Esophagus squamous epithelium (tissue), 5 donors: Measurements from ENCODE around the gene FRYL. TPM values are rescaled to one million over a fixed set of nuclear protein-coding genes. Genes with fewer than 3 reads are reported as not detected.

Source experiments
- DNase-seq: peaks from one replicate; lab custom pipeline; 2025; lab: John Stamatoyannopoulos, UW
- H3K27ac ChIP-seq, 4 donors: fragments of 200-600 bp; sonication (generic); one replicate each; pipeline ENCODE4 v1.5.1; 2016 to 2019; ENCODE audit warnings: mild to moderate bottlenecking in 1 of 4
- H3K27me3 ChIP-seq, 4 donors: fragments of 200-600 bp; sonication (generic); 1 replicate in 3 of 4; 2 replicates in 1 of 4; pipeline versions ENCODE4 v1.5.1 to v1.6.0; 2017 to 2021; ENCODE audit warnings: antibody characterized with exemption in 1 of 4
- H3K36me3 ChIP-seq, 3 donors: fragments of 200-600 bp; sonication (generic); one replicate each; pipeline ENCODE4 v1.5.1; 2016 to 2019
- H3K4me1 ChIP-seq, 3 donors: fragments of 200-600 bp; sonication (generic); one replicate each; pipeline ENCODE4 v1.5.1; 2017 to 2019
- H3K4me3 ChIP-seq, 4 donors: fragments of 200-600 bp; sonication (generic); 1 replicate in 3 of 4; 2 replicates in 1 of 4; pipeline ENCODE4 v1.5.1; 2016 to 2019; ENCODE audit warnings: mild to moderate bottlenecking in 2 of 4, moderate library complexity in 1 of 4
- H3K9me3 ChIP-seq, 3 donors: fragments of 200-600 bp; sonication (generic); one replicate each; pipeline ENCODE4 v1.5.1; 2016 to 2019
- CTCF ChIP-seq, 6 experiments: fragments of 450-650 bp in 4 of 6; fragments of 200-600 bp in 2 of 6; sonication (generic) in 2 of 6; IDR thresholded peaks; one replicate each; pipeline ENCODE4 v1.5.1; 2016 to 2019; ENCODE audit warnings: antibody characterized with exemption in 6 of 6, mild to moderate bottlenecking in 4 of 6, moderate library complexity in 4 of 6
- POLR2A ChIP-seq, 4 donors: fragments of 450-650 bp; IDR thresholded peaks; one replicate each; pipeline ENCODE4 v1.6.1; 2017; ENCODE audit warnings: antibody characterized with exemption in 4 of 4, mild to moderate bottlenecking in 4 of 4, moderate library complexity in 3 of 4
- WGBS, 2 donors: methylation state at CpG; one replicate each; pipeline ENCODE4 v1.1.5; 2018; 5-methylcytosine and 5-hydroxymethylcytosine counted together
- intact Hi-C: fragments of 100-400 bp; cut with DNase I; formaldehyde crosslinking; loops from one replicate; pipeline ENCODE4 v1.15.0; 2022
- total RNA-seq, 4 donors: library from RNA; depleted of rRNA; stranded (reverse); fragments of >200 nt; gene quantifications; one replicate each; pipeline ENCODE4 v1.1.0, GENCODE V29; 2016
- donor health status: DM: yes; HTN: yes; CAD: no.

FRYL gene
- total RNA-seq, 4 donors from 2014 or later = 26.1 to 69.6 (median 38.1) TPM

- H3K9me3 ChIP-seq = no peaks in the 10 kb centered on the region
- no peaks in the 10 kb centered on the region for H3K4me1 ChIP-seq
- no peak for DNase-seq
- H3K27me3 ChIP-seq = no peaks in the 10 kb centered on the region
- no peak overlapping the region for H3K27ac ChIP-seq
- intact Hi-C loops = no loop called here
- TF ChIP-seq CTCF (IDR thresholded peaks at IDR 0.05) = no peak
- no peak for TF ChIP-seq POLR2A (IDR thresholded peaks at IDR 0.05)
- H3K4me3 ChIP-seq = no peak overlapping the region
- no peaks in the 10 kb centered on the region for H3K36me3 ChIP-seq
- WGBS, 2 donors = 84 to 85% methylated on average over 5 of the region's 5 CpGs
Observed at GRCh38 chr4:48792348-48793006, 12.4 kb upstream of the FRYL start.

GRCh38 chr4:48791313-48791712 lies 11.2 kb upstream of the FRYL start:
- Histone ChIP-seq H3K27ac (no peak overlapping the region), H3K27me3 (no peaks in the 10 kb centered on the region), H3K9me3 (no peaks in the 10 kb centered on the region), H3K36me3 (no peaks in the 10 kb centered on the region), H3K4me3 (no peak overlapping the region), H3K4me1 (no peaks in the 10 kb centered on the region)
- DNase-seq = no peak
- TF ChIP-seq CTCF (IDR thresholded peaks at IDR 0.05) (no peak), POLR2A (IDR thresholded peaks at IDR 0.05) (no peak)
- intact Hi-C loops = no loop called here

- H3K4me3 ChIP-seq = no peak overlapping the region
- H3K36me3 ChIP-seq = no peaks in the 10 kb centered on the region
- H3K4me1 ChIP-seq = no peaks in the 10 kb centered on the region
- intact Hi-C loops = no loop called here
- H3K27me3 ChIP-seq = no peaks in the 10 kb centered on the region
- TF ChIP-seq POLR2A (IDR thresholded peaks at IDR 0.05) (no peak), CTCF (IDR thresholded peaks at IDR 0.05) (no peak)
- H3K27ac ChIP-seq = no peak overlapping the region
- H3K9me3 ChIP-seq = no peaks in the 10 kb centered on the region
- DNase-seq = no peak
Observed at GRCh38 chr4:48790561-48790960, 10.5 kb upstream of the FRYL start.

GRCh38 chr4:48787056-48787455 lies 7.0 kb upstream of the FRYL start:
- Histone ChIP-seq H3K9me3 (no peaks in the 10 kb centered on the region), H3K27ac (no peak overlapping the region), H3K27me3 (no peaks in the 10 kb centered on the region), H3K36me3 (no peaks in the 10 kb centered on the region), H3K4me1 (no peaks in the 10 kb centered on the region), H3K4me3 (no peak overlapping the region)
- intact Hi-C loops = no loop called here
- TF ChIP-seq POLR2A (IDR thresholded peaks at IDR 0.05) (no peak), CTCF (IDR thresholded peaks at IDR 0.05) (no peak)
- 73 to 95% methylated on average over 1 of the region's 1 CpG for WGBS, 2 donors
- no peak for DNase-seq

- H3K4me3 ChIP-seq = no peak overlapping the region
- no peak for DNase-seq
- 82 to 90% methylated on average over 2 of the region's 2 CpGs for WGBS, 2 donors
- TF ChIP-seq CTCF (IDR thresholded peaks at IDR 0.05) (no peak), POLR2A (IDR thresholded peaks at IDR 0.05) (no peak)
- no peaks in the 10 kb centered on the region for H3K9me3 ChIP-seq
- H3K4me1 ChIP-seq = peaks cover 0 to 1% (median 0%) of the 10 kb centered on the region in 3 donors
- intact Hi-C loops = no loop called here
- H3K36me3 ChIP-seq = no peaks in the 10 kb centered on the region
- H3K27ac ChIP-seq = no peak overlapping the region
- no peaks in the 10 kb centered on the region for H3K27me3 ChIP-seq
Observed at GRCh38 chr4:48786549-48786948, 6.5 kb upstream of the FRYL start.
